ENCODE data around the gene ATP11A.

Gene ATP11A

DNA sequence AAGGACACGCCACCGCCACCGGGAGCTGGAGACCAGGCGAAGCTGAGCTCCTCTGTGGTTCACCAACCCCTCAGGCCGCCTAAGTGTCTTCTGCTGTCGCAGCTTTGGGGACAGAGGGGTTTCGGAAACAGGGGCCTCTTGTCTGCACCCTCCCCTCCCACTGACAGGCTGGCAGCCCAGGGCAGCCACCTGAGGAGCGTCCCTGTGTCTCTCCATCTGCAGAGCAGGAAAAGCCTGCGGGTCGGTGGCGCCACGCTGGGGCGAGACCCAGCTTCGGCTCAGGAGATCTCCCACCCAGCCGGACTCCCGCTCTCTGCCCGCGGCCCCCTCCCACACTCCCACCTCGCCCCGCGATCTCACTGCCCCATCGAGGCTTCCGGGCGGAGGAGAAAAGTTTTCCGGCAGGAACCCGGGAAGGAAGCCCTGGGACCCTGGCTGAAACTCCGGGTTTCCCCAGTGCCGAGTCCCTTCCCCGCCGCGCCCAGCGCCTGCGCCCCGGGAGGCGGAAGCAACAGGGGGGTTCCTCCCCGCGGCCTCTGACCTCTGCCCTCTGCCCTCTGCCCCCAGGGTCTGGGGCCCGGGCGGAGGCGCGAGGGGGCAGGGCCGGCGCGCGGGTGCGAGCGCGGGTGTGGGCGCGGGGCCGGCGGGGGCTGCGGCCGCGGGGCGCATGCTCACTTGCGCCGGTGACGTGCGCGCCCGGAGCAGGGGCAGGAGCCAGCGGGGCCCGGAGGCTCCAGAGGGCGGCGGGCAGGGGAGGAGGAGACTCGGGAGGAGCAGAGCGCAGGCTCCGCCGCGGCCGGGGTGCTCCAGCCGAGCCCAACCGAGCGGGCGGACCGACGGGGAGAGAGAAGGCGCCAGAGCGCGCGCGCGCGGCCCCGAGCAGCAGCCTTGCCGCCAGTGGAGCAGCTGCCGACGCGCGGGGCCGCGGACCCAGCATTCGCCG lies at the start of gene ATP11A:
ATP11A (plus strand) TSS at position 736 of the 943 bp plus-strand sequence. CDS start 379 bp downstream, outside the sequence.
- DNase-seq = peak; percentile 72
- no peak for TF ChIP-seq CTCF (IDR thresholded peaks at IDR 0.05; ENCODE audit: low read depth, low read length, missing control alignments)
- Histone ChIP-seq H3K27ac (no peak within 1 kb of the TSS), H3K36me3 (replicated peaks) (no peaks in the 10 kb centered on the region), H3K4me3 (ENCODE audit: low read depth, low read length) (peak within 1 kb of the TSS; percentile 61), H3K27me3 (replicated peaks) (no peaks in the 10 kb centered on the region)
- in situ Hi-C loops (cut with HindIII; ENCODE audit: low pct_ligation_motif_present, low sequenced_read_pairs) = no loop called here

- Histone ChIP-seq H3K27me3 (replicated peaks) (peaks cover 6% of the 10 kb centered on the region), H3K4me3 (ENCODE audit: low read depth, low read length) (no peak overlapping the region), H3K27ac (no peak overlapping the region), H3K36me3 (replicated peaks) (no peaks in the 10 kb centered on the region)
- TF ChIP-seq CTCF (IDR thresholded peaks at IDR 0.05; ENCODE audit: low read depth, low read length, missing control alignments) = no peak
- in situ Hi-C loops (cut with HindIII; ENCODE audit: low pct_ligation_motif_present, low sequenced_read_pairs) = no loop called here
- no peak for DNase-seq
These were observed 48.3 kb upstream of the ATP11A start for GRCh38 chr13:112641456-112642089.

DNA sequence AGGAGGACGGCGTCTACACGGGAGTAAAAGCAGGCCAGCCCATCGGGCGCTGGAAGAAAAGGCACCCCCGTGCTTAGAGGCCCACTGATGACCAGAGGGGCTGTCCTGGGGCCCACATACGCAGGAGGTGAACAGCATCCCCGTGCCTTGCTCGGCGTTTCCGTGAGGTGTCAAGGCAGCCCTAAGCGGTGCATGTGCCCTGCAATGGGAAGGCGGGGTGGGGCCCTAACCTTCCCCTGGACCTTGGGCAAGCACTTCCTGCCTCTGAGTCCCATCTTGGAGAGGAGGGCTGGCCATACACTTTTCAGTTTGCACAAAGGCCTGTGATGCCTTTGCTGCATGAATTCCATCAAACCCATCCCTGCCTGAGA lies 47.8 kb upstream of the ATP11A start:
- DNase-seq = no peak
- Histone ChIP-seq H3K4me3 (ENCODE audit: low read depth, low read length) (no peak overlapping the region), H3K36me3 (replicated peaks) (no peaks in the 10 kb centered on the region), H3K27ac (no peak overlapping the region), H3K27me3 (replicated peaks) (peaks cover 6% of the 10 kb centered on the region)
- in situ Hi-C loops (cut with HindIII; ENCODE audit: low pct_ligation_motif_present, low sequenced_read_pairs) = no loop called here
- TF ChIP-seq CTCF (IDR thresholded peaks at IDR 0.05; ENCODE audit: low read depth, low read length, missing control alignments) = no peak

GRCh38 chr13:112643759-112644459 lies 45.9 kb upstream of the ATP11A start:
- TF ChIP-seq CTCF (IDR thresholded peaks at IDR 0.05; ENCODE audit: low read depth, low read length, missing control alignments) = no peak
- Histone ChIP-seq H3K27me3 (replicated peaks) (no peaks in the 10 kb centered on the region), H3K36me3 (replicated peaks) (no peaks in the 10 kb centered on the region), H3K27ac (no peak overlapping the region), H3K4me3 (ENCODE audit: low read depth, low read length) (no peak overlapping the region)
- DNase-seq = no peak
- in situ Hi-C loops (cut with HindIII; ENCODE audit: low pct_ligation_motif_present, low sequenced_read_pairs) = no loop called here

GRCh38 chr13:112645327-112645914 lies 44.4 kb upstream of the ATP11A start:
- Histone ChIP-seq H3K36me3 (replicated peaks) (no peaks in the 10 kb centered on the region), H3K27me3 (replicated peaks) (no peaks in the 10 kb centered on the region), H3K27ac (no peak overlapping the region), H3K4me3 (ENCODE audit: low read depth, low read length) (no peak overlapping the region)
- no peak for TF ChIP-seq CTCF (IDR thresholded peaks at IDR 0.05; ENCODE audit: low read depth, low read length, missing control alignments)
- DNase-seq = no peak
- in situ Hi-C loops (cut with HindIII; ENCODE audit: low pct_ligation_motif_present, low sequenced_read_pairs) = no loop called here

Data from brain microvascular endothelial cell (primary cell).